ENCODE data around the gene MAFG. TPM values are rescaled to one million over a fixed set of nuclear protein-coding genes. Genes with fewer than 3 reads are reported as not detected.

MAFG gene
- total RNA-seq, 1 experiment from 2014 or later: 49.7 TPM

DNA sequence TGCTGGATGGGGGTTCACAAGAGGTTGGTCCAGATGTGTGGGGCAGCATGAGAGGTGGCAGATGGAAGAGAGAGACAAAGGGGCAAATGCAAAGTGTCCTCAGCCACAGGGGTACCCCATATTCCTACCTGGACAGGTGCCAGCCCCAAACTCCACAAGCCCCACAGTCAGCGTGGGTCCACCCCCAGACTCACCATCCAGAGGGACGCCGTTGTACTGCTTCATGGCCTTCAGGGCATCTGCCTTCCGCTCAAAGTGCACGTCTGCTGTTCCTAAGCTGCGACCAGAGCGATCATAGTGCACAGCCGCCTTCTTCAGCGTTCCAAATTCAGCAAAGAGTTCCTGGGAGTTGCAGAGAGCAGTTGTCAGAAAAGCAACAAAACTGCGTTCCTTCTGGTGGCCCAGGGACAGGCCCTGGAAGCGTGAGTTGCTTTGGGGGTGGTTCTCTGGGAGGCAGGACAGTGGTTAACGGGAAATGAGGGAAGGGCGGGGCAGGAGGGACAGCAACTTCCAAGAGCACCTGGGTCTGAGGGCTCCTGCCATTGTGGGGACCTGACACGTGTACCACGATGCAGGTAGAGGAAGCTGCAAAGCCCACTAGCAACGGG lies 38.4 kb downstream of the MAFG start:
- TF ChIP-seq EZH2 (IDR thresholded peaks at IDR 0.05; ENCODE audit: borderline replicate concordance, low read depth, low read length, poor library complexity, severe bottlenecking): no peak
- TF ChIP-seq, protein P1, sequence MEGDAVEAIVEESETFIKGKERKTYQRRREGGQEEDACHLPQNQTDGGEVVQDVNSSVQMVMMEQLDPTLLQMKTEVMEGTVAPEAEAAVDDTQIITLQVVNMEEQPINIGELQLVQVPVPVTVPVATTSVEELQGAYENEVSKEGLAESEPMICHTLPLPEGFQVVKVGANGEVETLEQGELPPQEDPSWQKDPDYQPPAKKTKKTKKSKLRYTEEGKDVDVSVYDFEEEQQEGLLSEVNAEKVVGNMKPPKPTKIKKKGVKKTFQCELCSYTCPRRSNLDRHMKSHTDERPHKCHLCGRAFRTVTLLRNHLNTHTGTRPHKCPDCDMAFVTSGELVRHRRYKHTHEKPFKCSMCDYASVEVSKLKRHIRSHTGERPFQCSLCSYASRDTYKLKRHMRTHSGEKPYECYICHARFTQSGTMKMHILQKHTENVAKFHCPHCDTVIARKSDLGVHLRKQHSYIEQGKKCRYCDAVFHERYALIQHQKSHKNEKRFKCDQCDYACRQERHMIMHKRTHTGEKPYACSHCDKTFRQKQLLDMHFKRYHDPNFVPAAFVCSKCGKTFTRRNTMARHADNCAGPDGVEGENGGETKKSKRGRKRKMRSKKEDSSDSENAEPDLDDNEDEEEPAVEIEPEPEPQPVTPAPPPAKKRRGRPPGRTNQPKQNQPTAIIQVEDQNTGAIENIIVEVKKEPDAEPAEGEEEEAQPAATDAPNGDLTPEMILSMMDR (conservative IDR thresholded peaks at IDR 0.05; ENCODE audit: low read depth, low read length): no peak
- intact Hi-C loops (cut with micrococcal nuclease; ENCODE audit: unreplicated experiment): no loop called here
- CTCF ChIA-PET: no interaction called here
- H3K27ac ChIP-seq (ENCODE audit: low read depth, low read length, poor library complexity, severe bottlenecking): no peak overlapping the region
- H3K4me3 ChIP-seq (ENCODE audit: low read depth, low read length, poor library complexity, severe bottlenecking): no peak overlapping the region
- no TSS peak for BruUV-seq (replicated peaks)
- POLR2A ChIA-PET (ENCODE audit: low non-redundant PET): no interaction called here
- no peaks in the 10 kb centered on the region for H3K9me3 ChIP-seq (ENCODE audit: low read depth, low read length, poor library complexity, severe bottlenecking)
- no peak for DNase-seq (ENCODE audit: low spot score)
- H3K27me3 ChIP-seq (replicated peaks; ENCODE audit: insufficient read depth, low read depth, low read length, poor library complexity): no peaks in the 10 kb centered on the region
- H3K36me3 ChIP-seq (ENCODE audit: insufficient read depth, low read length, poor library complexity, severe bottlenecking): peaks cover 54% of the 10 kb centered on the region
- H3K4me1 ChIP-seq (ENCODE audit: insufficient read depth, low read length, poor library complexity, severe bottlenecking): peaks cover 11% of the 10 kb centered on the region

DNA sequence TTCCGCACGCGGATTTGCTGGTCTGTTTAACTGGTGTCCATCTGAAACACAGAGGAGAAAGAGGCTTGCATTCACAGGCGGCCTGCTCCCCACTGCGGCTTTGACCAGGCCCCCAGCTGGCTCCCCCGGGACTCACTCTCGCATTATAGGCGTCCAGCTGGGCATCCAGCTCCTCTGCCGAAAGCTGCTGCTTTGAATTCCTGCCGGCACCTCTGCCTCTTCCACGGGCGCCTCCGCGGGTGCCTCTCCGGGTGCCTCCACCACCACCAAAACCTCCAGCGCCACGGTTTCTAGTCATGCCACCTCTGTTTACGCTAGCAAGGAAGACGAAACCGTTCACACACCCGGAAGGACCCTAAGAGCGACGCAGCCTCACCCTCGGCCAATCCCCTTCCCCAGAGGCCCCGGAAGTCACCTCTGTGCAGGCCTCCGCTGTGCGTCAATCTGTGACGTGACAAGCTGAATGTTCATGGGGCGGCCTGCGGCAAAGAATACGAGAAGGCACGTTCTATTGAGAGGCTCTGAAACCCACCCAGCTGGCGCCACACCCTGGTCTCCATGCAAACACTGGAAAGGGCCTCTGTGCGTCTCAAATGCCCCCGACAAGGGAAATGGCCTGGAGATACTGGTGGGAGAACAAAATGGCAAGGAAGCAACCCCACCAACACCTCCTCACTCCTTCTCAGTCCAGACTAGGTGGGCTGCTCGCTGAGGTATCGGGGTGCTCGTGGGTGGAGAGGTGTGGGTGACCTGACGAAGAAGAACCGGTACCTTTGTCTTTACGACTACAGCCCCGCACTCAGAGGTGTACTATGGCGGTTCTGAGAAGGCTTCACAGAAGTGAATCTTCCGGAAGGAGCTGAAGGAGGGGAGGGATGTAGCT lies 39.2 kb downstream of the MAFG start:
- intact Hi-C loops (cut with micrococcal nuclease; ENCODE audit: unreplicated experiment): no loop called here
- Histone ChIP-seq H3K27ac (ENCODE audit: low read depth, low read length, poor library complexity, severe bottlenecking) (no peak overlapping the region), H3K27me3 (replicated peaks; ENCODE audit: insufficient read depth, low read depth, low read length, poor library complexity) (no peaks in the 10 kb centered on the region), H3K4me3 (ENCODE audit: low read depth, low read length, poor library complexity, severe bottlenecking) (no peak overlapping the region), H3K9me3 (ENCODE audit: low read depth, low read length, poor library complexity, severe bottlenecking) (no peaks in the 10 kb centered on the region), H3K36me3 (ENCODE audit: insufficient read depth, low read length, poor library complexity, severe bottlenecking) (peaks cover 59% of the 10 kb centered on the region), H3K4me1 (ENCODE audit: insufficient read depth, low read length, poor library complexity, severe bottlenecking) (peaks cover 11% of the 10 kb centered on the region)
- BruUV-seq (replicated peaks): no TSS peak
- POLR2A ChIA-PET (ENCODE audit: low non-redundant PET): no interaction called here
- TF ChIP-seq, protein P1 (conservative IDR thresholded peaks at IDR 0.05; ENCODE audit: low read depth, low read length): no peak
- TF ChIP-seq EZH2 (IDR thresholded peaks at IDR 0.05; ENCODE audit: borderline replicate concordance, low read depth, low read length, poor library complexity, severe bottlenecking): no peak
- CTCF ChIA-PET: no interaction called here
- no peak for DNase-seq (ENCODE audit: low spot score)

DNA sequence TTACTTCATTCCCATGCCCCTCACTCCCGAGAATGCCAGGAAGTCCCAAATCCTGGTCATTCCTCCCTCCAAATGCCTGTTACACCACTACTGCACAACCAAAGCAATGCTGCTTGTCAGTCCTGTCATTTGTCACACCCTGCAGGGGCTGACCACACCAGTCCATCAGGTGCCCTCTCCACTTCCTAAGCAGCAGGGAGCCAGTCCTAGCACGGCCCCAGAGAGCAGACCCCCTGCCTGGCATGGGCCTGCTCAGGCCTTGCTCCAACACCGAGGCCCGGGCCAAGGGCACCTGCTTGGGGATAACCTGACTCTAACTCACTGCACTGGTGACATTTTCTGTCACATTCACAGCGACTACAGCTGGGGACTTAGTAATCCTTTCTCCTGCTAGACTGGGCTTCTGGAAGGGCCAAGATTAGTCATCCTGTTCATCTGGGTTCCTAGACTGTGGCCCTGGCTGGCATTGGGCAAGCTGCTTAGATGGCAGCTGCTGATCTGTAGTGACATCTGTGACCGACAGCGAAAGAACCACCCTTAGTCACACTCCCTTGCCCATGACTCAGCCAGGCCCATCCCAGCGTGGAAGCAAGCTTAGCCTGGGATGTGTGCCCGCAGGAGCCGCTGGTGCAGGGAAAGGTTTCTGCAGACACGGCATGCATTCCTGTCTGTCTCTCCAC lies 41.5 kb downstream of the MAFG start:
- BruUV-seq (replicated peaks): no TSS peak
- intact Hi-C loops (cut with micrococcal nuclease; ENCODE audit: unreplicated experiment): no loop called here
- CTCF ChIA-PET: no interaction called here
- TF ChIP-seq, protein P1 (conservative IDR thresholded peaks at IDR 0.05; ENCODE audit: low read depth, low read length): no peak
- no peak for TF ChIP-seq EZH2 (IDR thresholded peaks at IDR 0.05; ENCODE audit: borderline replicate concordance, low read depth, low read length, poor library complexity, severe bottlenecking)
- POLR2A ChIA-PET (ENCODE audit: low non-redundant PET): no interaction called here
- Histone ChIP-seq H3K36me3 (ENCODE audit: insufficient read depth, low read length, poor library complexity, severe bottlenecking) (peaks cover 76% of the 10 kb centered on the region), H3K27ac (ENCODE audit: low read depth, low read length, poor library complexity, severe bottlenecking) (no peak overlapping the region), H3K27me3 (replicated peaks; ENCODE audit: insufficient read depth, low read depth, low read length, poor library complexity) (no peaks in the 10 kb centered on the region), H3K4me1 (ENCODE audit: insufficient read depth, low read length, poor library complexity, severe bottlenecking) (peaks cover 11% of the 10 kb centered on the region), H3K4me3 (ENCODE audit: low read depth, low read length, poor library complexity, severe bottlenecking) (no peak overlapping the region), H3K9me3 (ENCODE audit: low read depth, low read length, poor library complexity, severe bottlenecking) (no peaks in the 10 kb centered on the region)
- no peak for DNase-seq (ENCODE audit: low spot score)
